SJCRH30 (cell line): ENCODE data around the gene OR52R1. TPM values are rescaled to one million over a fixed set of nuclear protein-coding genes. Genes with fewer than 3 reads are reported as not detected.

Source experiments
- DNase-seq, 2 experiments: peaks; one replicate each; pipeline ENCODE4 v3.0.0-alpha.2; 2015 to 2020
- H3K27ac ChIP-seq: fragments of 250-450 bp; sonication (Bioruptor Pico); 2 replicates; pipeline ENCODE4 v1.5.1; 2020; ENCODE audit warnings: mild to moderate bottlenecking, moderate library complexity
- H3K27me3 ChIP-seq: fragments of 250-450 bp; sonication (Bioruptor Pico); 2 replicates; pipeline ENCODE4 v1.5.1; 2020; ENCODE audit warnings: mild to moderate bottlenecking, moderate library complexity
- H3K36me3 ChIP-seq: fragments of 250-450 bp; sonication (Bioruptor Pico); 2 replicates; pipeline ENCODE4 v1.5.1; 2020; ENCODE audit warnings: mild to moderate bottlenecking, moderate library complexity
- H3K4me1 ChIP-seq: fragments of 250-450 bp; sonication (Bioruptor Pico); 2 replicates; pipeline ENCODE4 v1.5.1; 2020; ENCODE audit warnings: mild to moderate bottlenecking, moderate library complexity
- H3K4me3 ChIP-seq: fragments of 250-450 bp; sonication (Bioruptor Pico); 2 replicates; pipeline ENCODE4 v1.5.1; 2020; ENCODE audit warnings: mild to moderate bottlenecking, moderate library complexity
- H3K9me3 ChIP-seq: fragments of 250-450 bp; sonication (Bioruptor Pico); replicated peaks from 2 replicates; pipeline ENCODE4 v1.5.1; 2020; ENCODE audit warnings: mild to moderate bottlenecking, moderate library complexity
- total RNA-seq: library from RNA; depleted of rRNA; stranded (reverse); fragments of >200 nt; shearing (Covaris generic); gene quantifications from 2 replicates; pipeline ENCODE4 v1.2.3, GENCODE V29; 2014; rRNA removed

The OR52R1 gene
- total RNA-seq, 1 experiment from 2014 or later, result not detected

GRCh38 chr11:4769838-4770237 lies 34.3 kb downstream of the OR52R1 start, which contains the start of gene OR51F1:
TSS of gene OR51F1 (minus strand) at chr11:4769938. CDS start at chr11:4769938, 0 bp downstream.
- no peaks in the 10 kb centered on the region for H3K27me3 ChIP-seq
- DNase-seq, result no peak

GRCh38 chr11:4768094-4768493 lies 36.1 kb downstream of the OR52R1 start:
- Histone ChIP-seq H3K27ac (no peak overlapping the region), H3K4me3 (no peak overlapping the region), H3K9me3 (no peaks in the 10 kb centered on the region; the same call in 1 of the 2 replicates), H3K27me3 (no peaks in the 10 kb centered on the region), H3K36me3 (no peaks in the 10 kb centered on the region), H3K4me1 (peaks cover 20% of the 10 kb centered on the region)
- DNase-seq, result no peak

More at GRCh38 chr11:4769838-4770237, 34.3 kb downstream of the OR52R1 start, which contains the start of gene OR51F1:
- H3K9me3 ChIP-seq, result no peaks in the 10 kb centered on the region; the same call in 1 of the 2 replicates
- H3K27ac ChIP-seq, result peak within 1 kb of the TSS; percentile 60
- H3K4me1 ChIP-seq, result peaks cover 20% of the 10 kb centered on the region
- no peak within 1 kb of the TSS for H3K4me3 ChIP-seq
- H3K36me3 ChIP-seq, result no peaks in the 10 kb centered on the region

GRCh38 chr11:4766420-4767043 lies 37.6 kb downstream of the OR52R1 start:
- no peak for DNase-seq
- no peaks in the 10 kb centered on the region for H3K36me3 ChIP-seq
- no peaks in the 10 kb centered on the region; the same call in 1 of the 2 replicates for H3K9me3 ChIP-seq
- H3K27ac ChIP-seq, result no peak overlapping the region
- H3K4me3 ChIP-seq, result no peak overlapping the region
- H3K27me3 ChIP-seq, result no peaks in the 10 kb centered on the region
- H3K4me1 ChIP-seq, result peaks cover 14% of the 10 kb centered on the region

- DNase-seq, result no peak
- Histone ChIP-seq H3K27me3 (no peaks in the 10 kb centered on the region), H3K4me1 (no peaks in the 10 kb centered on the region), H3K27ac (no peak overlapping the region), H3K9me3 (no peaks in the 10 kb centered on the region), H3K36me3 (no peaks in the 10 kb centered on the region), H3K4me3 (no peak overlapping the region)
Measured at GRCh38 chr11:4763096-4763495, 41.1 kb downstream of the OR52R1 start.

Other genes starting within 250 kb of the OR52R1 start
- not detected in 2 replicates for gene OR52I2, start 222.6 kb downstream of the OR52R1 start, total RNA-seq
- not detected in 2 replicates for gene OR52I1, start 210.3 kb downstream of the OR52R1 start, total RNA-seq
- 9.3 and 10.9 TPM in 2 replicates for gene TRIM68, start 196.1 kb downstream of the OR52R1 start, total RNA-seq
- not detected in 2 replicates for gene OR51D1, start 166.9 kb downstream of the OR52R1 start, total RNA-seq
- not detected in 2 replicates for gene OR51E1, start 160.4 kb downstream of the OR52R1 start, total RNA-seq
- not detected in 2 replicates for gene OR51E2, start 106.5 kb downstream of the OR52R1 start, total RNA-seq
- not detected in 2 replicates for gene MMP26, start 99.6 kb downstream of the OR52R1 start, total RNA-seq
- not detected in 2 replicates for gene OR51F1, start 34.4 kb downstream of the OR52R1 start, total RNA-seq
- gene OR51F2, start 16.9 kb upstream of the OR52R1 start, total RNA-seq, result not detected in 2 replicates
- gene OR51S1, start 44.8 kb upstream of the OR52R1 start, total RNA-seq, result not detected in 2 replicates
- gene OR51T1, start 77.5 kb upstream of the OR52R1 start, total RNA-seq, result not detected in 2 replicates
- not detected in 2 replicates for gene OR51A7, start 99.4 kb upstream of the OR52R1 start, total RNA-seq
- not detected in 2 replicates for gene OR51G2, start 115.0 kb upstream of the OR52R1 start, total RNA-seq
- not detected in 2 replicates for gene OR51G1, start 120.0 kb upstream of the OR52R1 start, total RNA-seq
- not detected in 2 replicates for gene OR51A4, start 143.2 kb upstream of the OR52R1 start, total RNA-seq
- gene OR51A2, start 151.3 kb upstream of the OR52R1 start, total RNA-seq, result not detected in 2 replicates
- not detected in 2 replicates for gene OR51L1, start 190.5 kb upstream of the OR52R1 start, total RNA-seq
- gene OR52J3, start 242.1 kb upstream of the OR52R1 start, total RNA-seq, result not detected in 2 replicates